ENCODE results near the gene RBM33. TPM values are rescaled to one million over a fixed set of nuclear protein-coding genes. Genes with fewer than 3 reads are reported as not detected.
A peak's percentile ranks its signal among the peaks of the same experiment; 100 is the strongest.

RBM33 gene
- total and polyA plus RNA-seq, 2 of the 8 experiments (the other 6 are each of a cell fraction or from before 2014, with no cell fraction given), result 16.5 to 64.6 TPM

- peaks cover 9 to 17% of the 10 kb centered on the region in 2 experiments for H3K9me3 ChIP-seq (ENCODE audit: insufficient read depth in 2 of 2, low read depth in 1 of 2, low read length in 1 of 2)
- H2AK5ac ChIP-seq (ENCODE audit: low read depth, low read length), result no peak overlapping the region
- H2BK20ac ChIP-seq (ENCODE audit: low read length), result no peak overlapping the region
- H3K9ac ChIP-seq (replicated peaks in 1 of 4; ENCODE audit: extremely low read depth in 1 of 4, low read depth in 3 of 4, low read length in 3 of 4), result peak overlapping the region in 1 of 4 experiments; percentile 41; a peak in 2 of 7 replicates
- H3K4me3 ChIP-seq (ENCODE audit: extremely low read depth in 1 of 4, insufficient read depth in 2 of 4, low read depth in 3 of 4, low read length in 4 of 4), result peak overlapping the region; percentile 82 to 96 (median 92); a peak in 7 of 8 replicates
- no peak overlapping the region for H3K27ac ChIP-seq (ENCODE audit: low read depth, low read length)
- FAIRE-seq (no peak), DNase-seq (ENCODE audit: low read depth in 1 of 2, low spot score in 2 of 2) (no peak)
- H2AFZ ChIP-seq (ENCODE audit: low read length), result no peak overlapping the region
- H3K14ac ChIP-seq (ENCODE audit: insufficient read length), result no peak overlapping the region
- CTCF ChIA-PET (ENCODE audit: partially characterized antibody), result no interaction called here
- peaks cover 0 to 5% (median 2%) of the 10 kb centered on the region in 4 experiments; a peak in 3 of 7 replicates for H3K4me1 ChIP-seq (replicated peaks in 1 of 4; ENCODE audit: control insufficient read depth in 3 of 4, insufficient read depth in 4 of 4, low read length in 3 of 4)
- POLR2A ChIA-PET (ENCODE audit: partially characterized antibody), result no interaction called here
- H4K91ac ChIP-seq (replicated peaks; ENCODE audit: insufficient read length, low read length), result no peak overlapping the region
- no peaks in the 10 kb centered on the region; a peak in 1 of 7 replicates for H3K27me3 ChIP-seq (replicated peaks in 1 of 4; ENCODE audit: control insufficient read depth in 3 of 4, extremely low read depth in 1 of 4, insufficient read depth in 3 of 4, low read length in 3 of 4)
- no peak overlapping the region for H3K56ac ChIP-seq (replicated peaks; ENCODE audit: insufficient read length, low read depth, low read length)
- TF ChIP-seq TCF12 (IDR thresholded peaks at IDR 0.05; ENCODE audit: low read depth, low read length), result no peak
- TF ChIP-seq SP1 (IDR thresholded peaks at IDR 0.05; ENCODE audit: low read depth, low read length), result no peak
- TF ChIP-seq KDM5A (IDR thresholded peaks at IDR 0.05; ENCODE audit: low read length), result no peak
- no peak for TF ChIP-seq TBP (IDR thresholded peaks at IDR 0.05; ENCODE audit: low read depth, low read length)
- no peak for TF ChIP-seq JUN (IDR thresholded peaks at IDR 0.05; ENCODE audit: low read depth, low read length)
- TF ChIP-seq CHD1 (IDR thresholded peaks at IDR 0.05; ENCODE audit: low read depth, low read length), result no peak
- no peak overlapping the region for H3K18ac ChIP-seq (ENCODE audit: extremely low read depth, low read length)
- no peak overlapping the region for H2BK12ac ChIP-seq (ENCODE audit: low read depth, low read length)
- H2BK120ac ChIP-seq (replicated peaks; ENCODE audit: low read depth, low read length), result no peak overlapping the region
- no peak overlapping the region for H4K5ac ChIP-seq (ENCODE audit: insufficient read length, low read depth, low read length)
- WGBS, 2 experiments (ENCODE audit: extremely low coverage in 1 of 2, insufficient coverage in 1 of 2, insufficient read length in 1 of 2, insufficient replicate concordance in 2 of 2, low coverage in 1 of 2, low lambda C conversion rate in 2 of 2, missing lambda C conversion rate in 1 of 2), result 61% methylated on average over 7 of the region's 7 CpGs; no CpG with 5 or more reads in 1 of the 2 experiments
- H3K23ac ChIP-seq (ENCODE audit: insufficient read length), result no peak overlapping the region
- H3K36me3 ChIP-seq (ENCODE audit: control insufficient read depth in 2 of 4, insufficient read depth in 4 of 4, low read length in 3 of 4), result peaks cover 4 to 37% (median 17%) of the 10 kb centered on the region in 4 experiments; a peak in 5 of 8 replicates
- H4K8ac ChIP-seq (ENCODE audit: extremely low read depth, insufficient read depth, low read length), result no peak overlapping the region
- peaks cover 7% of the 10 kb centered on the region for H3K79me1 ChIP-seq (ENCODE audit: low read depth, low read length)
- H3K4me2 ChIP-seq (ENCODE audit: insufficient read depth in 1 of 2, low read depth in 2 of 2, low read length in 2 of 2), result peak overlapping the region; percentile 90
- H2BK15ac ChIP-seq (ENCODE audit: low read length), result no peak overlapping the region
- peaks cover 0 to 6% of the 10 kb centered on the region in 2 experiments for H4K20me1 ChIP-seq (replicated peaks in 1 of 2; ENCODE audit: control insufficient read depth in 1 of 2, insufficient read depth in 2 of 2, low read length in 2 of 2)
- H3K23me2 ChIP-seq (ENCODE audit: low read depth, low read length), result peaks cover 9% of the 10 kb centered on the region; the same call in 1 of the 2 replicates
- H2BK5ac ChIP-seq (ENCODE audit: low read depth, low read length), result no peak overlapping the region
- H3K79me2 ChIP-seq (ENCODE audit: control insufficient read depth in 1 of 2, insufficient read depth in 2 of 2, low read length in 2 of 2), result peaks cover 48 to 63% of the 10 kb centered on the region in 2 experiments
- no peak overlapping the region for H3K4ac ChIP-seq (replicated peaks; ENCODE audit: insufficient read length, low read depth, low read length)
Observed at GRCh38 chr7:155645662-155646061, 1.2 kb downstream of the RBM33 start.
